GM12878 (cell line): Measurements from ENCODE around the gene LRRC8B. TPM values are rescaled to one million over a fixed set of nuclear protein-coding genes. Genes with fewer than 3 reads are reported as not detected.

Experiments used
- ATAC-seq: fragments of 200-7000 bp; cut with Tn5 transposase; 3 replicates; pipeline ENCODE4 v1.9.1; 2020; ENCODE audit warnings: mild to moderate bottlenecking, moderate library complexity
- BruUV-seq: library from RNA; stranded (reverse); fragments of 400-500 nt; replicated peaks from 2 replicates; lab custom pipeline; 2021; lab: Mats Ljungman, UMichigan
- CTCF ChIA-PET: fragments of 300-600 bp; sonication (Branson Sonifier 250); formaldehyde crosslinking; extraction: SDS; loops from one replicate; lab custom pipeline; 2021; ENCODE audit warnings: inconsistent platforms; lab: Yijun Ruan, JAX
- POLR2A ChIA-PET: fragments of 350-600 bp; formaldehyde crosslinking; extraction: SDS; loops from one replicate; lab custom pipeline; 2021; ENCODE audit warnings: inconsistent platforms; lab: Charles Lee
- RAD21 ChIA-PET: fragments of 300-600 bp; sonication (Branson Sonifier 250); formaldehyde crosslinking; loops from one replicate; lab custom pipeline; 2023; ENCODE audit warnings: antibody characterized with exemption; ENCODE audit not compliant: unreplicated experiment; lab: Charles Lee
- SMC1A ChIA-PET: fragments of 300-600 bp; sonication (Branson Sonifier 250); formaldehyde crosslinking; loops from one replicate; lab custom pipeline; 2023; ENCODE audit not compliant: unreplicated experiment, uncharacterized antibody; lab: Charles Lee
- DNase-seq: peaks from one replicate; pipeline ENCODE4 v3.0.0-alpha.2; 2011; ENCODE audit warnings: low read depth, low spot score
- FAIRE-seq: peaks from 3 replicates; lab custom pipeline; 2011; peaks lifted over from hg19 to GRCh38; lab: Jason Lieb, UNC
- H2AFZ ChIP-seq: 2 replicates; pipeline ENCODE4 v1.6.0; 2011; ENCODE audit warnings: low read depth, low read length, control low read depth; ENCODE audit not compliant: control insufficient read depth
- H3K27ac ChIP-seq: 2 replicates; pipeline ENCODE4 v1.5.1; 2011; ENCODE audit warnings: control low read depth; ENCODE audit not compliant: control insufficient read depth, insufficient read depth
- H3K27me3 ChIP-seq, 2 experiments: replicated peaks in 1 of 2; 2 replicates each; pipeline versions ENCODE4 v1.6.0 to v1.6.1; 2011; ENCODE audit warnings: low read length in 1 of 2; ENCODE audit not compliant: control insufficient read depth in 2 of 2, insufficient read depth in 2 of 2
- H3K36me3 ChIP-seq, 2 experiments: 2 replicates each; pipeline ENCODE4 v1.5.1; 2011; ENCODE audit warnings: low read length in 1 of 2; ENCODE audit not compliant: control insufficient read depth in 2 of 2, insufficient read depth in 2 of 2
- H3K4me1 ChIP-seq: 2 replicates; pipeline ENCODE4 v1.6.1; 2011; ENCODE audit warnings: mild to moderate bottlenecking, low read length, moderate library complexity, mixed read lengths; ENCODE audit not compliant: control insufficient read depth, insufficient read depth
- H3K4me2 ChIP-seq: 2 replicates; pipeline ENCODE4 v1.6.0; 2011; ENCODE audit warnings: control low read depth; ENCODE audit not compliant: control insufficient read depth, insufficient read depth
- H3K4me3 ChIP-seq: fragments of 200-600 bp; sonication (generic); 2 replicates; pipeline ENCODE4 v1.5.1; 2016
- H3K79me2 ChIP-seq: 2 replicates; pipeline ENCODE4 v1.6.0; 2011; ENCODE audit warnings: low read length; ENCODE audit not compliant: control insufficient read depth, insufficient read depth
- H3K9ac ChIP-seq: 2 replicates; pipeline ENCODE4 v1.8.0; 2011; ENCODE audit warnings: low read length, control low read depth, mixed read lengths; ENCODE audit not compliant: control insufficient read depth, insufficient read depth
- H3K9me3 ChIP-seq: replicated peaks from 3 replicates; pipeline ENCODE4 v1.5.1; 2011; ENCODE audit warnings: mild to moderate bottlenecking, low read length; ENCODE audit not compliant: control insufficient read depth, insufficient read depth
- H4K20me1 ChIP-seq: 2 replicates; pipeline ENCODE4 v1.6.0; 2011; ENCODE audit not compliant: control insufficient read depth, insufficient read depth
- BMI1 ChIP-seq: fragments of 450-650 bp; IDR thresholded peaks from 2 replicates; pipeline ENCODE4 v1.6.1; 2016; ENCODE audit warnings: mild to moderate bottlenecking, moderate library complexity, borderline replicate concordance
- ETV6 ChIP-seq, 2 experiments: fragments of 450-650 bp in 1 of 2; IDR thresholded peaks in 1 of 2; conservative IDR thresholded peaks in 1 of 2; 2 replicates each; pipeline ENCODE4 v1.6.1; 2014; ENCODE audit warnings: antibody characterized with exemption in 1 of 2, borderline replicate concordance in 1 of 2, low read depth in 1 of 2, mild to moderate bottlenecking in 1 of 2, moderate library complexity in 1 of 2
- GABPA ChIP-seq: IDR thresholded peaks from 2 replicates; pipeline ENCODE4 v1.6.1; 2014; ENCODE audit warnings: antibody characterized with exemption, low read depth, mild to moderate bottlenecking, inconsistent platforms
- HDAC6 ChIP-seq: fragments of 200-600 bp; sonication (generic); IDR thresholded peaks from one replicate; pipeline ENCODE4 v1.8.0; 2017; ENCODE audit warnings: antibody characterized with exemption; ENCODE audit not compliant: unreplicated experiment
- KLF5 ChIP-seq: fragments of 450-650 bp; IDR thresholded peaks from 2 replicates; pipeline ENCODE4 v1.6.1; 2014; ENCODE audit warnings: mild to moderate bottlenecking; ENCODE audit not compliant: partially characterized antibody
- MAX ChIP-seq: IDR thresholded peaks from 2 replicates; pipeline ENCODE4 v1.6.1; 2012; ENCODE audit warnings: low read depth, low read length, improper control_type of control experiment
- NFXL1 ChIP-seq: fragments of 450-650 bp; IDR thresholded peaks from 2 replicates; pipeline ENCODE4 v1.6.1; 2017; ENCODE audit warnings: antibody characterized with exemption, mild to moderate bottlenecking, borderline replicate concordance
- NRF1 ChIP-seq: conservative IDR thresholded peaks from 2 replicates; pipeline ENCODE4 v1.6.1; 2011; ENCODE audit warnings: mild to moderate bottlenecking, low read depth, low read length, improper control_type of control experiment
- POLR2AphosphoS5 ChIP-seq: IDR thresholded peaks from 2 replicates; pipeline ENCODE4 v1.6.1; 2011; ENCODE audit warnings: mild to moderate bottlenecking, low read length, inconsistent platforms
- SP1 ChIP-seq: IDR thresholded peaks from one replicate; pipeline ENCODE4 v1.6.1; 2011; ENCODE audit warnings: low read depth, low read length
- TCF12 ChIP-seq: IDR thresholded peaks from 2 replicates; pipeline ENCODE4 v1.6.1; 2011; ENCODE audit warnings: low read depth, mild to moderate bottlenecking, low read length
- ZBED1 ChIP-seq: IDR thresholded peaks from 2 replicates; pipeline ENCODE4 v1.6.1; 2016; ENCODE audit warnings: borderline replicate concordance
- ZZZ3 ChIP-seq: IDR thresholded peaks from 2 replicates; pipeline ENCODE4 v1.6.1; 2011; ENCODE audit warnings: low read depth; ENCODE audit not compliant: control insufficient read depth, insufficient read length
- WGBS: methylation state at CpG from one replicate; pipeline ENCODE4 v1.1.6; 2016; ENCODE audit warnings: low lambda C conversion rate; ENCODE audit not compliant: insufficient replicate concordance, insufficient coverage; ENCODE audit errors: missing lambda C conversion rate; 5-methylcytosine and 5-hydroxymethylcytosine counted together
- in situ Hi-C: fragments of 300-500 bp; cut with MboI; formaldehyde crosslinking; loops from 9 replicates; pipeline ENCODE4 v1.14.3; 2018; ENCODE audit warnings: mixed read lengths
- intact Hi-C: fragments of 100-400 bp; cut with micrococcal nuclease; formaldehyde crosslinking; loops from one replicate; pipeline ENCODE4 v1.14.2; 2022; ENCODE audit not compliant: unreplicated experiment
- polyA plus RNA-seq, 11 experiments: library from polyadenylated mRNA; depleted of rRNA in 4 of 11; unstranded in 6 of 11; stranded (reverse) in 5 of 11; fragments of >200 nt; fragmentation: Nextera tagmentation in 4 of 11; fragmentation: Illumina TruSeq in 1 of 11; extraction: Ambion mirVana in 4 of 11; extraction: Trizol in 1 of 11; gene quantifications; 1 replicate in 1 of 11; 2 replicates in 10 of 11; pipeline versions ENCODE4 v1.2.1 to v1.2.3, GENCODE V29; 2011 to 2016; ENCODE audit warnings: inconsistent platforms in 2 of 11, missing spikeins in 2 of 11, low read depth in 1 of 11
- total RNA-seq, 4 experiments: library from RNA; depleted of rRNA in 3 of 4; stranded (reverse); fragments of >200 nt in 3 of 4; fragmentation: Illumina TruSeq in 1 of 4; extraction: Trizol in 1 of 4; gene quantifications; 2 replicates each; pipeline versions ENCODE4 v1.2.1 to v1.2.3, GENCODE V29; 2013 to 2021
- TF ChIP-seq, protein P1 (sequence below): fragments of 450-650 bp; formaldehyde crosslinking; IDR thresholded peaks from 2 replicates; pipeline ENCODE4 v1.5.0; 2022; ENCODE audit warnings: mild to moderate bottlenecking, missing genetic modification characterization
- TF ChIP-seq, protein P2 (sequence below): fragments of 450-650 bp; IDR thresholded peaks from 2 replicates; pipeline ENCODE4 v1.6.1; 2017; ENCODE audit warnings: mild to moderate bottlenecking

Gene LRRC8B
- total and polyA plus RNA-seq, 10 of the 15 experiments (the other 5 are each of a cell fraction or from before 2014, with no cell fraction given): 1.3 to 9.2 (median 5.4) TPM

GRCh38 chr1:89535537-89535936 is 10.9 kb downstream of the LRRC8B start (continued):
- TF ChIP-seq BMI1 (no peak), TCF12 (no peak), MAX (no peak), ZBED1 (no peak), ETV6 (conservative IDR thresholded peaks at IDR 0.05 in 1 of 2, IDR thresholded peaks at IDR 0.05 in 1 of 2; ENCODE audit: borderline replicate concordance in 1 of 2, low read depth in 1 of 2) (no peak)
- TF ChIP-seq, protein P1, sequence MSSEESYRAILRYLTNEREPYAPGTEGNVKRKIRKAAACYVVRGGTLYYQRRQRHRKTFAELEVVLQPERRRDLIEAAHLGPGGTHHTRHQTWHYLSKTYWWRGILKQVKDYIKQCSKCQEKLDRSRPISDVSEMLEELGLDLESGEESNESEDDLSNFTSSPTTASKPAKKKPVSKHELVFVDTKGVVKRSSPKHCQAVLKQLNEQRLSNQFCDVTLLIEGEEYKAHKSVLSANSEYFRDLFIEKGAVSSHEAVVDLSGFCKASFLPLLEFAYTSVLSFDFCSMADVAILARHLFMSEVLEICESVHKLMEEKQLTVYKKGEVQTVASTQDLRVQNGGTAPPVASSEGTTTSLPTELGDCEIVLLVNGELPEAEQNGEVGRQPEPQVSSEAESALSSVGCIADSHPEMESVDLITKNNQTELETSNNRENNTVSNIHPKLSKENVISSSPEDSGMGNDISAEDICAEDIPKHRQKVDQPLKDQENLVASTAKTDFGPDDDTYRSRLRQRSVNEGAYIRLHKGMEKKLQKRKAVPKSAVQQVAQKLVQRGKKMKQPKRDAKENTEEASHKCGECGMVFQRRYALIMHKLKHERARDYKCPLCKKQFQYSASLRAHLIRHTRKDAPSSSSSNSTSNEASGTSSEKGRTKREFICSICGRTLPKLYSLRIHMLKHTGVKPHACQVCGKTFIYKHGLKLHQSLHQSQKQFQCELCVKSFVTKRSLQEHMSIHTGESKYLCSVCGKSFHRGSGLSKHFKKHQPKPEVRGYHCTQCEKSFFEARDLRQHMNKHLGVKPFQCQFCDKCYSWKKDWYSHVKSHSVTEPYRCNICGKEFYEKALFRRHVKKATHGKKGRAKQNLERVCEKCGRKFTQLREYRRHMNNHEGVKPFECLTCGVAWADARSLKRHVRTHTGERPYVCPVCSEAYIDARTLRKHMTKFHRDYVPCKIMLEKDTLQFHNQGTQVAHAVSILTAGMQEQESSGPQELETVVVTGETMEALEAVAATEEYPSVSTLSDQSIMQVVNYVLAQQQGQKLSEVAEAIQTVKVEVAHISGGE (CRISPR knock-in tag): no peak
- TF ChIP-seq, all 136 proteins: peak for 0

DNA sequence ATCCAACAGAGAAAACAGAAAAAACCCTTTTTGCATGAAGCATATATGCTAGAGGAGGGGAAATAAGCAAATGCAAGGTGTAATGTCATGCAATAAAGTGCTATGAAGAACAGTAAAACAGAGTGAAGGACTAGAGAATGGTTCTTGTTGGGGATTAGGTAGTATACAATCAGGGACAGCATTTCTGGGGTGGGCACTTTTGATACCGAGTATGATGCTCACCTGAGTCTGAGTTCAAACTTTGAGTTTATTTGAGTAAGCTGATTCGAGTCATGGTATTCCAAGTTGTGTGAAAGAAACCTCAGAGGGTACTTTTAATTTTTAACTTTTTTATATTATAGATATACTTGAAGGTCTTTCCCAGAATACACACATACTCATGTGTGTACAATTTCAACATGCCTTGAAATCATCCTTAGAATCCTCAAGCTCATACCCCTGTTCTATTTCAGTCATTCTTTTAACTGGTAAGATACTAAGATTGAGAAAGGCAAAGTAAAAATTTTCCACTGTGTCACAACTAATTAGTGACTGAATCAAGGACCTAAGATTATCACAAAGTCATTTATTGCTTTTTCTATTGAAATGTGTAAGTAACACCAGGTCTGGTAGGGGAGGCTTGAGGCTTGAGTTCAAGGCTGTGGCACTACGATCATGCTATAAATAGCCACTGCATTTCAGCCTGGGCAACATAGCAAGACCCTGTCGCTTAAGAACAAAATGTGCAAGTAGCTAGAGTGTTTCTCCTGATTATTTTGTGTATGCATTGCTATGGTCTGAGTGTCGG is 12.1 kb downstream of the LRRC8B start:
- no peak for DNase-seq
- Histone ChIP-seq H3K9ac (no peak overlapping the region), H4K20me1 (no peaks in the 10 kb centered on the region), H3K4me2 (no peak overlapping the region), H3K9me3 (no peaks in the 10 kb centered on the region; the same call in 2 of the 3 replicates), H3K79me2 (peaks cover 2% of the 10 kb centered on the region), H3K36me3 (no peaks in the 10 kb centered on the region), H3K27me3 (no peaks in the 10 kb centered on the region), H2AFZ (no peak overlapping the region), H3K4me1 (no peaks in the 10 kb centered on the region), H3K4me3 (no peak overlapping the region), H3K27ac (no peak overlapping the region)
- ChIA-PET SMC1A (interaction anchor here (1.1 to 2.3 kb wide), 2 partner anchors 8 to 27 kb away, joined by 3 to 8 read pairs; no protein-coding TSS in a partner anchor), CTCF (interaction anchor here (0.9 to 2.2 kb wide), 4 partner anchors 8 to 226 kb away, joined by 3 to 6 read pairs (median 4); no protein-coding TSS in a partner anchor), RAD21 (interaction anchor here (1.3 to 1.5 kb wide), 2 partner anchors 10 to 226 kb away, joined by 3 to 5 read pairs; no protein-coding TSS in a partner anchor), POLR2A (no interaction called here)
- WGBS: 96% methylated on average over 5 of the region's 5 CpGs
- FAIRE-seq: no peak
- intact Hi-C loops (no loop called here), in situ Hi-C loops (no loop called here)
- ATAC-seq: no peak; the same call in 1 of the 3 replicates
- no TSS peak for BruUV-seq
- TF ChIP-seq KLF5: no peak
- TF ChIP-seq POLR2AphosphoS5: no peak
- TF ChIP-seq, protein P2, sequence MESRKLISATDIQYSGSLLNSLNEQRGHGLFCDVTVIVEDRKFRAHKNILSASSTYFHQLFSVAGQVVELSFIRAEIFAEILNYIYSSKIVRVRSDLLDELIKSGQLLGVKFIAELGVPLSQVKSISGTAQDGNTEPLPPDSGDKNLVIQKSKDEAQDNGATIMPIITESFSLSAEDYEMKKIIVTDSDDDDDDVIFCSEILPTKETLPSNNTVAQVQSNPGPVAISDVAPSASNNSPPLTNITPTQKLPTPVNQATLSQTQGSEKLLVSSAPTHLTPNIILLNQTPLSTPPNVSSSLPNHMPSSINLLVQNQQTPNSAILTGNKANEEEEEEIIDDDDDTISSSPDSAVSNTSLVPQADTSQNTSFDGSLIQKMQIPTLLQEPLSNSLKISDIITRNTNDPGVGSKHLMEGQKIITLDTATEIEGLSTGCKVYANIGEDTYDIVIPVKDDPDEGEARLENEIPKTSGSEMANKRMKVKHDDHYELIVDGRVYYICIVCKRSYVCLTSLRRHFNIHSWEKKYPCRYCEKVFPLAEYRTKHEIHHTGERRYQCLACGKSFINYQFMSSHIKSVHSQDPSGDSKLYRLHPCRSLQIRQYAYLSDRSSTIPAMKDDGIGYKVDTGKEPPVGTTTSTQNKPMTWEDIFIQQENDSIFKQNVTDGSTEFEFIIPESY: no peak
- TF ChIP-seq NRF1: no peak
- TF ChIP-seq ZZZ3: no peak
- no peak for TF ChIP-seq SP1
- no peak for TF ChIP-seq NFXL1
- TF ChIP-seq HDAC6: no peak
- TF ChIP-seq GABPA: no peak
